Activated T-helper 1 cell treated with Interleukin-2 at 50 U/mL for 16 hours (primary cell): ENCODE data around the gene CHMP1B.

Experiments
- DNase-seq: peaks from one replicate; pipeline ENCODE4 v3.0.0-alpha.2; 2020; ENCODE audit warnings: low read depth

The CHMP1B gene, protein sequence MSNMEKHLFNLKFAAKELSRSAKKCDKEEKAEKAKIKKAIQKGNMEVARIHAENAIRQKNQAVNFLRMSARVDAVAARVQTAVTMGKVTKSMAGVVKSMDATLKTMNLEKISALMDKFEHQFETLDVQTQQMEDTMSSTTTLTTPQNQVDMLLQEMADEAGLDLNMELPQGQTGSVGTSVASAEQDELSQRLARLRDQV

DNA sequence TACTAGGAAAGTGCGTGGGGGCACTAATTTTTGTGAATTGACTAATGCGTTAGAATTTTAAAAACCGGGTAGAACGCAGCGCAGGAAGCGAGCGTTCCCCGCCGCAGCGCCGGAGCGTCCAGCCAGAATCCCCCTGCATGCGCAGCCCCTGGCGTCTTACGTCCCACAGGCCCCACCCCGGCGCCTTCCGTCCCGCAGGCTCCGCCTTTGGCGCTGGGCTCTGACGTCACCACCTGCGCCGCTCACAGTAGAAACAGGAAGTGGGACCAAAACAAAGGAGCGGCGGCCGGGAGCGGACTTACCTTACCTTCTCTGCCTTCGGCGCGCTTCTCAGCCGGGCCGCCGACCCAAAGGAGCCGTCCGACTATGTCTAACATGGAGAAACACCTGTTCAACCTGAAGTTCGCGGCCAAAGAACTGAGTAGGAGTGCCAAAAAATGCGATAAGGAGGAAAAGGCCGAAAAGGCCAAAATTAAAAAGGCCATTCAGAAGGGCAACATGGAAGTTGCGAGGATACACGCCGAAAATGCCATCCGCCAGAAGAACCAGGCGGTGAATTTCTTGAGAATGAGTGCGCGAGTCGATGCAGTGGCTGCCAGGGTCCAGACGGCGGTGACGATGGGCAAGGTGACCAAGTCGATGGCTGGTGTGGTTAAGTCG lies at the start of gene CHMP1B:
Gene CHMP1B, plus strand, starts transcription at position 268 of the 660 bp plus-strand sequence. Its CDS starts 99 bp downstream, at position 367.
- peak; percentile 95 for DNase-seq

- DNase-seq: no peak
Observed at GRCh38 chr18:11801573-11801972, 49.6 kb upstream of the CHMP1B start.

DNA sequence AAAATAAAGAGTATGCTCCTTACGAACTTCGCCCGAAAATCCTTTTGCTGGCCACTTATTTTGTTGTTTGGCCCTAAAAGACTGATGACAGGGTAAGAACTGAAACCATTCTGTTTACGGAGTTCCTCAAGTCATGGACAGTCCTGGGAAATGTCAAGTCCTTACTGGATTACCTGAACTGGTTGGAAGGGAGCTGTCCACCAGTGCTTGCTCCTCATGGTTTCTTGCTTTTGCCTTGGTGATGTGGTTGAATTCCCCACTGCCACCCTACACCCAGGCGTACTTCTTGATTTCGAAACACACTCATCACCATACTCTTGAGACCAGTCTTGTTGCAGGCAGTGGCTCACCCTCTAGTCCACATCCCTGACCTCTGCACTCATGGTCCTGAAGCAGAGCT lies 49.1 kb upstream of the CHMP1B start:
- DNase-seq: no peak

GRCh38 chr18:11802586-11802985 lies 48.6 kb upstream of the CHMP1B start:
- no peak for DNase-seq

DNA sequence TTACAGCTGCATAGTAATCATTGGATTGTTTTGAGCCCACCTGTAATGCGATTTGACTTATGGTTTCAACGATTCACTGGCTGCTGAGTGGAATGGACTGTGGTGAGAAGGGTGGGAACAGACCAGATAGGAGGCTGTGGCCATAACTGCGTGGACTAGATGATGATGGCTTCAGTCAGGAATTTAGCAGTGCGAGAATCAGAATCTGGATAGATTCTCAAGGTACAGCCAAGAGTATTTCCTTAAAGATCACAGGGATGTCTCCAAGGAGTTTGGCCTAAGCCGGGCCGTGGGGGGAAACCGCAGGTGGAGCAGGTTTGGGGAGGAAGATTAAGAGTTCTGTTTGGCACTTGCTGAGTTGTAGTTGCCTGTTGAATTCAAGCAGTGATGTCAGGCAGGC lies 44.0 kb upstream of the CHMP1B start:
- DNase-seq: no peak

GRCh38 chr18:11808001-11808855 lies 43.0 kb upstream of the CHMP1B start:
- DNase-seq: no peak

DNA sequence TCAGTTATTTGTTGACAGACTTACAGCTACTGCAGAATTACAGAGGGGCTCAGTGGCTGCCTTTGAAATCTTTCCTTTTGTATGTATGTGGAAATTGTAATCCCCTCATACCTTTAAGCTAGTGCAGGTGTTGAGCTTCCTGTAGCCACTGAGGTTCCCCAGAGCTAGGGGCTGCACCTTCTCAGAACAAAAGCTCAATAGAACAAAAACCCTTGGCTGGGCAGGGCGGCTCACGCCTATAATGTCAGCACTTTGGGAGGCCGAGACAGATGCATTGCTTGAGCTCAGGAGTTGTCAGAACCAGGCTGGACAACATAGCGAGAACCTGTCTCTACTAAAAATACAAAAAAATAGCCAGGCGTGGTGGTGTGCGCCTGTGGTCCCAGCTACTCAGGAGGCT lies 41.3 kb upstream of the CHMP1B start:
- DNase-seq: no peak

GRCh38 chr18:11810379-11810778 lies 40.8 kb upstream of the CHMP1B start:
- no peak for DNase-seq

DNA sequence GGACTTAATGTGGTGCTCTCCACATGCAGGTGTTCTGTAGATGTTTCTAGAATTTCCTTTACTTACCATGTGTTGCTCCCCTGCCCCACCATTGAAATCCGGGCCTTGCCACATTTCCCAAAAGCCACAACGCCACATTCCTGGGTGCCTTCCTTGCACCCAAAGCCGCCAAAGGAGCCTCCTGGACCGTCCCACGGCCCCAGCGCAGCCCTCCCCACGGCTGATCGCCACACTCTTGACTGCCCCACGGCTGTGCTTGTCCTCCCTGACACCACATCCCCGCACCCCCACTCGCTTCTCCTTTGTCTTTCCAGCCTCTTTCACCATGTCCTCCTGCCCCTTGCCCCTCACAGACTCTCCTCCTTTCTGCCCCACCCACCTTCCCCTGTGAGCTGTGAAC lies 40.2 kb upstream of the CHMP1B start:
- no peak for DNase-seq

DNA sequence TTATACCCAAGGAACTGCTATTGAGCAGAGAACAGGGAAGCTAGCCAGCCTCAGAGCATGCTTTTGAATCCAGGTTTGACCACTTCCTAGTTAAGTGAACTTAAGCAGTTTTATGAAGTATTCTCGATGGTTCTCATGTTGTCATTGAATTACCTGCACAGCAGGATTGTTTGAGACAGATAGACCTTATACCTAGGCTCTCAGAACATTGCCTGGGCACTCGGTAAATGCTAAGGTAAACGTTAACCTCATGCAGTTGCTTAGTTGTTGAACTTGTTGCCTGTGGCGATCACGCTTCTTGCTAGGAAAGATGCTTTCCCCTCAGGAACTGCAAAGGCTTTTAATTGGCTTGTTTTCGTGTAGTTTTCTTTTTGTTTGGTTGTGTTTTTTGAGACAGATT lies 34.0 kb upstream of the CHMP1B start:
- no peak for DNase-seq

DNA sequence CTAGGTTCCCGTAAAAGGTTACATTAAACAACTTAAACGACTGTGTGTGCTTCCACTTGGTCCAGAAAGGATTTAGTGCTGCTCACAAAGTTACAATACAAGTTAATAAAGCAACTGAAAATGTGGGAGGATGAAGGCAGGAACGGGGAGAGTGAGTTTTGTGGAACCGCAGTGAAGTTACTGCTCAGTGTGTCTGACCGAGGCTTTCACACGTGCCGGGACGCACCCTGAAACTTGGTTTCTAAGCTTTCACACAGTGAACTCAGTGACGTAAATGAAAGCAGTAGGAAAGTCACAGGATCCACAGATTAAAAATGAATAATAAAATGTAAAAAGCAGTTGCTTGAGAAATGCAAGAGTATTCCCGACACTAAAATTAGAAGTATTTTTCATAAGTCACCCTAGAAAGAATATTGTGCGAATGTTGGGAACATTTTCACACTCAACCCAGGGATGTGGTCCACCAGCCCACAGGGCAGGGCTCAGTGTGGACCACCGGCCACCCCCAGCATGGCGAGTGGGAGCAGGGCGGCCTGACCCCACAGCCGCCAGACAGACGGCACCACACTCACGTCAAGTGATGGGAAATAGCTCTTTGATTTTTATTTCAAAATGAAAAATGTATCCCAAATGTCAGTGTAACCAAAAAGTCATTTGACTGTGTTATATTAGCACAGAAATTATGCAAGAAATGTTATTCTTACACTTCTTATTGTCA lies 32.6 kb upstream of the CHMP1B start:
- no peak for DNase-seq

GRCh38 chr18:11819938-11820337 lies 31.3 kb upstream of the CHMP1B start:
- no peak for DNase-seq

DNA sequence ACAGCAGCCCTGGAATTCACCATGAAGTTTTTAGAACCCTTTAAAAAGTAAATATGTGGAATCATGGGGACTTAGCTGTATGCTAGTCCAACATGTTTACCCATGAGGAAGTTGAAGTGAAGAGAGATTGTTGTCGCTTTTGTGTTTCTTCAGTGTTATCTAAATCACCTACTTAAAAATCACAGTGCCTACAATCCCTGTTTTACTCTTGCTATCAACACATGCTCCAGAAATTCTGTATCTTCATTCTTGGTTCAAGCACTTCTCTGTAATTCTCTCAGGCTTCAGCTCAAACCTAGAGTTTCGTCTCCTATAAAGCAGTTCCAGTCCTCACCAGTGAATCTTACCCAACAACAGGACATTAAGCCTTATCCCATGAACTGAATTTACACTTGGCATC lies 30.5 kb upstream of the CHMP1B start:
- no peak for DNase-seq

DNA sequence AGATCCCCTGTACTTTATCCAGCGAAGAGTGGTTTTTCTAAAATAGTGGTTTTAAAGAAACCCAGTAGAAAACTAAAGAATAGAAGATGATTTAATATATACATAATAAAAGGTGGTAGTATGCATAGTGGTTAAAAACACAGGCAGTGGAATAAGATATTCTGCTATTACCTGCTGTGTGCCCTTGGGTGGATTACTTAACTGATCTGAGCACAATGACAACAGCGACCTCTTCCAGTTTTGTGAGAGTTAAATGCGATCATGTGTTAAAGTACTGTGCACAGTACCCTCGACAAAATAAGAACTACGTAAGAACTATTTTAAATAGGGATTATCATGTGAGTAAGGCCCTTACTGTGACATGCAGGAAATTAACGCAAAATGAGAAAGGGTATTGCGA lies 30.0 kb upstream of the CHMP1B start:
- no peak for DNase-seq

- DNase-seq: no peak
Observed at GRCh38 chr18:11821643-11822237, 29.5 kb upstream of the CHMP1B start.

DNA sequence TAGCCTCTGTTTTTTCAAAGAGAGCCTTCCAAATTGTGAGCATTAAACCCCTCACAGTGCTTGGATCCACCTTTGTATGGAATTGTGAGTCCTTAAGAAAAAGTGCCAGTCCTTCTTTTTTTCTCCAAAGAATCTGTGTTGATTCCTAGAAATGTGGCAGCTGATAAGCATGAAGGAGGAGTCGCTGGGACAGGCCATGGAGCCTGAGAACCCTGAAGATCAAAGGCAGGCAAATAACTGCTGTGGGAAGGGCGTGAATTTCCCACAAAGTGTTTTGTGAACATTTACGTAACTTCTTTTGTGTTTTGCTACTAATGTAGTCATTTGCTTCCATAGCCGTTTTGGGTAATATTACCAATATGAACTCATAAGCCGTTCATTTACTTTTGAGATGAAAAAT lies 27.7 kb upstream of the CHMP1B start:
- no peak for DNase-seq

- DNase-seq: no peak
Observed at GRCh38 chr18:11826836-11827235, 24.4 kb upstream of the CHMP1B start.

GRCh38 chr18:11828786-11829432 lies 22.3 kb upstream of the CHMP1B start:
- no peak for DNase-seq

- no peak for DNase-seq
Observed at GRCh38 chr18:11830585-11830984, 20.6 kb upstream of the CHMP1B start.

GRCh38 chr18:11831921-11832320 lies 19.3 kb upstream of the CHMP1B start:
- DNase-seq: no peak

DNA sequence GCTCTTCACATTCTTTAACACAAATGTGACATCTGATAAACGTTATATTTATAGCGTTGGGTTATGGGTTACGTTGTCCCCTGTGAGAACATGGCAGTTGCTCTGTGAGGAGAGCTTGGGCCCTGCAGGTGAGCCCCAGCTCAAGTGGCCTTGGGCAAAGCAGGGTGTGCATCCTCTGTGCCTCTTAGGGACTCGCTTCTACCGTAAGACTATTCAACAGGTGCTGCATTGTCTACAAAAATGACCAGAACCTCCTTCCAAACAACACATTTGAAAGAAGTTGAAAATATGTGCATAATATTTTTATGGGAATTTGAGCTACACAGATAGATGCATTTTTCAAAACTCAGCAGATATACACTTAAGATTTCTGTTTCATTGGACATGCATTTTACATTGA lies 16.4 kb upstream of the CHMP1B start:
- DNase-seq: no peak

DNA sequence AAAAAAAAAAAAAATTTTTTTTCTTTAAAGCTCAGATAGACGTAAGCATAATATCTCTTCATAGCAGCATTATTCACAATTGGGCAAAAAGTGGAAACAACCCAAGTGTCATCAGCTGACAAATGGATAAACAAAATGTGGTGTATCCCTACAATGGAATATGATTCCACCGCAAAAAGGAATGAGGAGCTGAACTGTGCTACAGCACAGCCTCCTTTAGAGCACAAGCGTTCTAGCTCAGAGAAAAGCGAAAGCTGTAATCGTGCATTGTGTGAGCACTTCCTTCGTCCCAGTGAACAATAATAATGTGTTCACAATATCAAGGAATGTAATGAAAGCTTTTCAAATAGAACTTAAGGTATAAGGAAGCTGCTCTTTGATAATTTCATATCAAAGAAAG lies 11.7 kb upstream of the CHMP1B start:
- DNase-seq: no peak
